Keratinocyte (primary cell): ENCODE measurements around the gene KIAA1755.

Source experiments
- EZH2 ChIP-seq: IDR thresholded peaks from one replicate; pipeline ENCODE4 v1.6.1; 2012; ENCODE audit warnings: inconsistent platforms, mild to moderate bottlenecking, low read length, moderate library complexity
- TF ChIP-seq, protein P1 (sequence below), 3 experiments: IDR thresholded peaks in 1 of 3; conservative IDR thresholded peaks in 1 of 3; optimal IDR thresholded peaks in 1 of 3; 2 replicates in 2 of 3; 3 replicates in 1 of 3; pipeline versions ENCODE3 to v1.5.1; 2011; ENCODE audit warnings: low read length in 3 of 3, mild to moderate bottlenecking in 3 of 3, moderate library complexity in 2 of 3, control low read depth in 1 of 3, inconsistent platforms in 1 of 3; ENCODE audit not compliant: insufficient read depth in 2 of 3; ENCODE audit errors: extremely low read depth in 1 of 3

DNA sequence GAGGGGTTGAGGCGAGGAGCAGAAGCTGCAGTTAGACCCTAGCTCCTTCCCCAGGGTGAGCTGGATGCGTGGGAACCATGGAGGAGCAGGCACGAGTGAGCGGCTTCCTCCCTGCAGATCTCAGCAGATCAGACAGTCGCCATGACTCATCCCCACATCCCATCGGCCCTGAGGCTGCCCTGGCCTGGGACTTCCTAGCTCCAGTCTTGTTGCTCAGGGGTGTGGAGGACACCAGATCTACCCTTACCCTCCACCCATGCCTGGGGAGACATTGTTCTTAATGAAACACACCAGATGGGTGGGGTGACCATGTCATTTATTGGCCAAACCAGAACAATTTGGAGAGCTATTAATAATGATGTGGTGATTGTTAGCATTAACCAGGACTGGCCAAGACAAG is 59.2 kb downstream of the KIAA1755 start:
- TF ChIP-seq, protein P1, sequence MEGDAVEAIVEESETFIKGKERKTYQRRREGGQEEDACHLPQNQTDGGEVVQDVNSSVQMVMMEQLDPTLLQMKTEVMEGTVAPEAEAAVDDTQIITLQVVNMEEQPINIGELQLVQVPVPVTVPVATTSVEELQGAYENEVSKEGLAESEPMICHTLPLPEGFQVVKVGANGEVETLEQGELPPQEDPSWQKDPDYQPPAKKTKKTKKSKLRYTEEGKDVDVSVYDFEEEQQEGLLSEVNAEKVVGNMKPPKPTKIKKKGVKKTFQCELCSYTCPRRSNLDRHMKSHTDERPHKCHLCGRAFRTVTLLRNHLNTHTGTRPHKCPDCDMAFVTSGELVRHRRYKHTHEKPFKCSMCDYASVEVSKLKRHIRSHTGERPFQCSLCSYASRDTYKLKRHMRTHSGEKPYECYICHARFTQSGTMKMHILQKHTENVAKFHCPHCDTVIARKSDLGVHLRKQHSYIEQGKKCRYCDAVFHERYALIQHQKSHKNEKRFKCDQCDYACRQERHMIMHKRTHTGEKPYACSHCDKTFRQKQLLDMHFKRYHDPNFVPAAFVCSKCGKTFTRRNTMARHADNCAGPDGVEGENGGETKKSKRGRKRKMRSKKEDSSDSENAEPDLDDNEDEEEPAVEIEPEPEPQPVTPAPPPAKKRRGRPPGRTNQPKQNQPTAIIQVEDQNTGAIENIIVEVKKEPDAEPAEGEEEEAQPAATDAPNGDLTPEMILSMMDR (optimal IDR thresholded peaks at IDR 0.05 in 1 of 3, IDR thresholded peaks at IDR 0.05 in 1 of 3, conservative IDR thresholded peaks at IDR 0.05 in 1 of 3; ENCODE audit: extremely low read depth in 1 of 3, insufficient read depth in 2 of 3, low read length in 3 of 3): no peak
- TF ChIP-seq EZH2: no peak
